Loucy (cell line): ENCODE results near the gene MARF1.

ENCODE experiments used
- CTCF ChIP-seq: fragments of 200-600 bp; sonication (generic); conservative IDR thresholded peaks from 2 replicates; pipeline ENCODE4 v1.5.1; 2014; ENCODE audit warnings: mild to moderate bottlenecking, antibody characterized with exemption, low read length
- EZH2phosphoT487 ChIP-seq: fragments of 200-600 bp; IDR thresholded peaks from 2 replicates; pipeline ENCODE4 v1.6.1; 2018; ENCODE audit warnings: antibody characterized with exemption, mild to moderate bottlenecking, moderate library complexity, borderline replicate concordance

DNA sequence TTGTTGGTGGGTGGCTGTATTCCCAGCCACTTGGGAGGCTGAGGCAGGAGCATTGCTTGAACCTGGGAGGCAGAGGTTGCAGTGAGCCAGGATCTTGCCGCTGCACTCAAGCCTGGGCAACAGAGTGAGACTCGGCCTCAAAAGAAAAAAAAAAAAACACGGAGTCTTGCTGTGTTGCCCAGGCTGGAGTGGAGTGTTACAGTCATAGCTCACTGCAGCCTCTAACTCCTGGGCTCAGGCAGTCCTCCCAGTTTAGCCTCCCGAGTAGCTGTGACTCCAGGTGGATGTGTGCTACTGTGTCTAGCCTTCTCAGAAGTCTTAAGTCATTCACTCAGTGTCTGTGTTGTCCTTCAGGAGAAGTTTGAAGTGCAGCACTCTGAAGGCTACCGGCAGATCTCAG is 34.5 kb upstream of the MARF1 start:
- TF ChIP-seq CTCF (no peak), EZH2phosphoT487 (no peak)
